ES-I3 (cell line): ENCODE results near the gene TM4SF20.
"Not testable (repeated sequence)": the region's sequence is repeated elsewhere in the genome, so short reads cannot be mapped to it uniquely, and the experiment has no call there.

Source experiments
- H3K36me3 ChIP-seq: 2 replicates; pipeline ENCODE4 v1.6.1; 2013; ENCODE audit warnings: mild to moderate bottlenecking, low read length, control low read depth, moderate library complexity; ENCODE audit not compliant: insufficient read depth
- H3K4me1 ChIP-seq: 2 replicates; pipeline ENCODE4 v1.6.1; 2013; ENCODE audit warnings: mild to moderate bottlenecking, control low read depth, low read length; ENCODE audit not compliant: insufficient read depth
- H3K9ac ChIP-seq: 2 replicates; pipeline ENCODE4 v1.6.1; 2013; ENCODE audit warnings: low read depth, mild to moderate bottlenecking, low read length, moderate library complexity
- H3K9me3 ChIP-seq: 2 replicates; pipeline ENCODE4 v1.6.1; 2013; ENCODE audit warnings: mild to moderate bottlenecking, low read length, moderate library complexity; ENCODE audit not compliant: control insufficient read depth, insufficient read depth

Gene TM4SF20

GRCh38 chr2:227365833-227366232 lies 13.3 kb downstream of the TM4SF20 start:
- Histone ChIP-seq H3K9me3 (no peaks in the 10 kb centered on the region), H3K36me3 (no peaks in the 10 kb centered on the region), H3K9ac (no peak overlapping the region), H3K4me1 (no peaks in the 10 kb centered on the region)

DNA sequence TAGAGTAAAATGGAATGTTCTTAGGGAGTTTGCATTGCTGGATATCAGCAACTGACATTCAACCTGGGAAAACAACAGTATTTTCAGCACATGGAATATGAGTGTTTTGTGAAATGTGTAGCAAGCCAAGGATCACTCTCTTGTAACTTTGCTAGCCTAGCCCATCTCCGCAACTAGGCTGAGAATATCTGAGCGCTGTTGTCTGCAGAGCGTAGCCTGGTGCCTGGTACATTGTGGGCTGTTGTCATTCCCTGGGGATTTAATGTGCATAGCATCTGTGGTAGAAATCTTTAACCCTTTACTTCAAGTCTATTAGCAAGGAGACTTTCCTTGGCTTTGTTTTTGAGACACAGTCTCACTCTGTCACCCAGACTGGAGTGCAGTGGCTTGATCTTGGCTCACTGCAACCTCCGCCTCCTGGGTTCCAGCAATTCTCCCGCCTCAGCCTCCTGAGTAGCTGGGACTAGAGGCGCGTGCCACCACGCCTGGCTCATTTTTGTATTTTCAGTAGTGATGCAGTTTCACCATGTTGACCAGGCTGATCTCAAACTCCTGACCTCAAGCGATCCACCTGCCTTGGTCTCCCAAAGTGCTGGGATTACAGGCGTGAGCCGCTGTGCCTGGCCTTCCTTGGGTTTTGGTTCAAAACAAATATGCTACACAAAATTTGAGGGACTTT lies 14.4 kb downstream of the TM4SF20 start:
- H3K4me1 ChIP-seq, H3K9me3 ChIP-seq, H3K9ac ChIP-seq: not testable (repeated sequence)

GRCh38 chr2:227363756-227364155 lies 15.3 kb downstream of the TM4SF20 start:
- Histone ChIP-seq H3K36me3 (peaks cover 7% of the 10 kb centered on the region), H3K9me3 (no peaks in the 10 kb centered on the region), H3K4me1 (no peaks in the 10 kb centered on the region), H3K9ac (no peak overlapping the region)

More for the DNA sequence above, 14.4 kb downstream of the TM4SF20 start:
- not testable (repeated sequence) for H3K36me3 ChIP-seq

DNA sequence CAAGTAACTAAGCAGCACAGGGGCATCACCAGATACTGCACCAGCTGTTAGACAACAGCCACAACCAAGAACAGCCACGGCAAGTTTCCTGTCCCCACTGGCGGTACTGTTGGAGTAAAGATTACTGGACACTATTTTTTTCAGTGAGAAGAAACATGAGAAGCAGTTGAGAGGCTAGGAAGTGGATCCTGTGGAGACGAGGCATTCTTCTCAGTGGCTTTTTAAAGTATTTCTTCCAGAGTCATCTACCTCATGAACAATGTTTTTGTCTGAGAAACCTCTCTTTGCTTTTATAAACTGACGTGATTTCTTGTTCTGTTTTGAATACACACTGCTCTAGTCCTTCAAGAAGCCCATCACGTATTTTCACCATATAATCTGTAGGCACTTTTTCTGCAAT lies 18.8 kb downstream of the TM4SF20 start:
- peaks cover 7% of the 10 kb centered on the region for H3K36me3 ChIP-seq
- no peaks in the 10 kb centered on the region for H3K4me1 ChIP-seq
- H3K9ac ChIP-seq, result no peak overlapping the region
- H3K9me3 ChIP-seq, result no peaks in the 10 kb centered on the region

DNA sequence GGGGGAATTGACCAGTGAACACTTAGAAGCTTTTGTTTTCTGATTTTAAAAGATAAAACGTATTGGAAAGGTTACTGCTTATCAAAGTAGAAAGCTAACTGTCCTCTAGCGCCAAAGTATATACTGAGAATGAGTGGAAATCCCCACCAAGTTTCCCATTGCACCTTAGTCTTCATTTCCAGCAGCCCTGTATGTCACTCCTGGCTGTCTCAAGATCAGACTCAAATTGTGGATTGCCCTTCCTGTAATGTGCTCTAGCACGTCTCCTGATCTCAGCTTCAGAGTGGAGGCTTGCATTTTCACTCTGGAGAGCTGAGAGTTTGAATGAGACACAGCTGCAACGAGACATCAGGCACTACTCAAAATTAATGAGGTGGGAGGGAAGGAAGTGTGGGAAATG lies 27.5 kb downstream of the TM4SF20 start:
- Histone ChIP-seq H3K36me3 (peaks cover 8% of the 10 kb centered on the region; the same call in 1 of the 2 replicates), H3K9ac (no peak overlapping the region), H3K9me3 (no peaks in the 10 kb centered on the region), H3K4me1 (no peaks in the 10 kb centered on the region)

GRCh38 chr2:227349989-227350612 lies 29.0 kb downstream of the TM4SF20 start:
- H3K36me3 ChIP-seq, result peaks cover 10% of the 10 kb centered on the region; the same call in 1 of the 2 replicates

DNA sequence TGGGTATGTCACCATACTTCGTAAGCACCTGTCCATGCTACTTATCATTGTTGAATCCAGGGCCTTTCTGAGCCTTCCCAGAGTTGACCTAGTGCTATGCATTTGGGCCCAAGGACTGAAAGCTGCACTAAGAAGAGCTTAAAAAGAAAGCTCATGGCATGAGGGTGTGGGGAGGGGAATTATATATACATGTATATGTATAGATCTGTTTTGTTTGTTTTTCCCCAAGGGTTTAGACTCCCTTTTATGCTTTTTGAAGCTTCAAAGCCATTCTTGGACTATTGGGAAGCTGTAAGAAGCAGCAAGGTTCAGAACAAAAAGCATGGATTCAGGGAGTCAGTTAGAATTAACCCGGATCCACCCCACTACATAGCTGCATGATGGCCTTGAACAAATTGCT lies 30.8 kb downstream of the TM4SF20 start:
- Histone ChIP-seq H3K4me1 (no peaks in the 10 kb centered on the region), H3K9ac (no peak overlapping the region), H3K9me3 (no peaks in the 10 kb centered on the region), H3K36me3 (peaks cover 10% of the 10 kb centered on the region)

More at GRCh38 chr2:227349989-227350612, 29.0 kb downstream of the TM4SF20 start:
- H3K4me1 ChIP-seq, result no peaks in the 10 kb centered on the region
- H3K9ac ChIP-seq, result no peak overlapping the region
- no peaks in the 10 kb centered on the region for H3K9me3 ChIP-seq

- H3K36me3 ChIP-seq, result peaks cover 7% of the 10 kb centered on the region
- H3K9me3 ChIP-seq, result no peaks in the 10 kb centered on the region
- no peak overlapping the region for H3K9ac ChIP-seq
Measured at GRCh38 chr2:227347117-227347516, 32.0 kb downstream of the TM4SF20 start.

DNA sequence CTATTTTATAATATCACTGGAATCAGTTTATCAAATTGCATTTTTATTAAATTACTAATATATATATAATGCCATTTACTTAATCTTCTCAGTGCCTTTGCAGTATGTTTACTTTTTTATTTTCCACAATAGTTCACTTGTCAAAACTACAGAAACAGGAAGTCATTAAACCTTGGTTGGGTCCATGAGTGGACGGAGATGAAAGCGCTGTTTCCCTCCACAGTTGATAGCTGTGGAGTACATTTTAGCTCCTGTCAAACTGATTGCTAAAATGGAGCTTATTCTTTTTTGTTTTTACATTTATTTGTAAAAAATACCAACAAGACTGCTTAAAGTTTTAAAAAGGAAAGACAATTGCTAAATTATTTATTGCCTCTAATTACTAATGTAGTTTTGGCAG lies 34.9 kb downstream of the TM4SF20 start:
- Histone ChIP-seq H3K9ac (no peak overlapping the region), H3K36me3 (peaks cover 7% of the 10 kb centered on the region), H3K9me3 (no peaks in the 10 kb centered on the region), H3K4me1 (no peaks in the 10 kb centered on the region)

More at GRCh38 chr2:227347117-227347516, 32.0 kb downstream of the TM4SF20 start:
- H3K4me1 ChIP-seq, result no peaks in the 10 kb centered on the region

- H3K4me1 ChIP-seq, result no peaks in the 10 kb centered on the region
- H3K9ac ChIP-seq, result no peak overlapping the region
- H3K9me3 ChIP-seq, result no peaks in the 10 kb centered on the region
- peaks cover 5% of the 10 kb centered on the region for H3K36me3 ChIP-seq
Measured at GRCh38 chr2:227341553-227341952, 37.6 kb downstream of the TM4SF20 start.

DNA sequence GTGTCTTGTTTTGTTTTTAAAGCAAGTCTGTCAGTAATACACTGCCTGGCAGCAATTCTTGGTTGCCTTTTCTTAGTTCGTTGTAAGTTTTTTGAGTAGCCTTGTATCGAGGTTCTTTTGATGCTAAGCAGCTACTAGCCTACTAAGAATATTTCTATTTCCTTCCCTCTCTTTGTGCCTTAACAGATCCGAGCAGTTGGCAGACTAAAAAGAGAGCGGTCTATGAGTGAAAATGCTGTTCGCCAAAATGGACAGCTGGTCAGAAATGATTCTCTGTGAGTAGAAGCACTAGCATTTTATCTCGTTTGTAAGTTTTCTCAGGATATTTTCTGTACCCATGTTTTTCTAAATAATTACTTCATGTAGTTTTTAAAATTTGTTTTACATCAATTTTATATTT lies 39.0 kb downstream of the TM4SF20 start:
- peaks cover 9% of the 10 kb centered on the region for H3K36me3 ChIP-seq
- no peaks in the 10 kb centered on the region for H3K9me3 ChIP-seq
- no peak overlapping the region for H3K9ac ChIP-seq
- H3K4me1 ChIP-seq, result no peaks in the 10 kb centered on the region

GRCh38 chr2:227339098-227339599 lies 40.0 kb downstream of the TM4SF20 start:
- H3K9ac ChIP-seq, result no peak overlapping the region
- H3K9me3 ChIP-seq, result no peaks in the 10 kb centered on the region
- no peaks in the 10 kb centered on the region for H3K4me1 ChIP-seq
- H3K36me3 ChIP-seq, result peaks cover 9% of the 10 kb centered on the region

- Histone ChIP-seq H3K9ac (no peak overlapping the region), H3K36me3 (peaks cover 15% of the 10 kb centered on the region), H3K4me1 (no peaks in the 10 kb centered on the region), H3K9me3 (no peaks in the 10 kb centered on the region)
Measured at GRCh38 chr2:227337442-227337841, 41.7 kb downstream of the TM4SF20 start.

GRCh38 chr2:227335713-227336112 lies 43.4 kb downstream of the TM4SF20 start:
- Histone ChIP-seq H3K4me1 (no peaks in the 10 kb centered on the region), H3K36me3 (peaks cover 15% of the 10 kb centered on the region), H3K9ac (no peak overlapping the region), H3K9me3 (no peaks in the 10 kb centered on the region)

- peaks cover 14% of the 10 kb centered on the region for H3K4me1 ChIP-seq
- no peak overlapping the region for H3K9ac ChIP-seq
- no peaks in the 10 kb centered on the region for H3K9me3 ChIP-seq
- no peaks in the 10 kb centered on the region for H3K36me3 ChIP-seq
Measured at GRCh38 chr2:227326783-227327182, 52.3 kb downstream of the TM4SF20 start.
